WI38 (cell line): ENCODE measurements around the gene APBB1IP.

Experiments used
- H3K4me3 ChIP-seq: 2 replicates; pipeline ENCODE4 v1.5.1; 2011; ENCODE audit warnings: low read depth, mild to moderate bottlenecking, control low read depth, low read length
- TF ChIP-seq, protein P1 (sequence below): IDR thresholded peaks from 2 replicates; pipeline ENCODE4 v1.5.1; 2012; ENCODE audit warnings: low read depth, mild to moderate bottlenecking, control low read depth, low read length

The APBB1IP gene

GRCh38 chr10:26612151-26612915, 174.2 kb downstream of the APBB1IP start:
- TF ChIP-seq, protein P1, sequence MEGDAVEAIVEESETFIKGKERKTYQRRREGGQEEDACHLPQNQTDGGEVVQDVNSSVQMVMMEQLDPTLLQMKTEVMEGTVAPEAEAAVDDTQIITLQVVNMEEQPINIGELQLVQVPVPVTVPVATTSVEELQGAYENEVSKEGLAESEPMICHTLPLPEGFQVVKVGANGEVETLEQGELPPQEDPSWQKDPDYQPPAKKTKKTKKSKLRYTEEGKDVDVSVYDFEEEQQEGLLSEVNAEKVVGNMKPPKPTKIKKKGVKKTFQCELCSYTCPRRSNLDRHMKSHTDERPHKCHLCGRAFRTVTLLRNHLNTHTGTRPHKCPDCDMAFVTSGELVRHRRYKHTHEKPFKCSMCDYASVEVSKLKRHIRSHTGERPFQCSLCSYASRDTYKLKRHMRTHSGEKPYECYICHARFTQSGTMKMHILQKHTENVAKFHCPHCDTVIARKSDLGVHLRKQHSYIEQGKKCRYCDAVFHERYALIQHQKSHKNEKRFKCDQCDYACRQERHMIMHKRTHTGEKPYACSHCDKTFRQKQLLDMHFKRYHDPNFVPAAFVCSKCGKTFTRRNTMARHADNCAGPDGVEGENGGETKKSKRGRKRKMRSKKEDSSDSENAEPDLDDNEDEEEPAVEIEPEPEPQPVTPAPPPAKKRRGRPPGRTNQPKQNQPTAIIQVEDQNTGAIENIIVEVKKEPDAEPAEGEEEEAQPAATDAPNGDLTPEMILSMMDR, result no peak
- no peak overlapping the region for H3K4me3 ChIP-seq
